Measurements from ENCODE around the gene RNASEH2C. TPM values are rescaled to one million over a fixed set of nuclear protein-coding genes. Genes with fewer than 3 reads are reported as not detected.

RNASEH2C gene
- total and polyA plus RNA-seq, 9 donors = 17.9 to 154 (median 49.7) TPM

DNA sequence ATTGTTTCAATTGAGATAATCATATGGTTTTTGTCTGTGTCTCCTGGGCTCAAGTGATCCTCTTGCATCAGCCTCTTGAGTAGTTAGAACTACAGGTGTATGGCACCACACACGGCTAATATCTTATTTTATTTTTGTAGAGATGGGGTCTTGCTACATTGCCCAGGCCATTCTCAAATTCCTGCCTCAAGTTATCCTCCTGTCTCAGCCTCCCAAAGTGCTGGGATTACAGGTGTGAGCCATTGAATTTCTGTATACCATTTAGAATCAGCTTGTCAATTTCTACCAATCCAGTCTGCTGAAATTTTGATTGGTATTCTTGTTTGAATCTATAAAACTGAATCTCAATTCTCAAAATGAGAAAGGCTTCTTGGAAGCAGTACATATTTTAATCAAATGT is 18.9 kb downstream of the RNASEH2C start:
- Histone ChIP-seq H3K4me1 (ENCODE audit: insufficient read depth) (no peaks in the 10 kb centered on the region), H3K9me3 (no peaks in the 10 kb centered on the region), H3K27me3 (no peaks in the 10 kb centered on the region), H3K36me3 (no peaks in the 10 kb centered on the region), H3K27ac (no peak overlapping the region), H3K4me3 (no peak overlapping the region)
- 71 to 87% (median 73%) methylated on average over 1 of the region's 1 CpG for WGBS, 3 donors
- TF ChIP-seq POLR2A (IDR thresholded peaks at IDR 0.05) (no peak), EP300 (IDR thresholded peaks at IDR 0.05) (no peak)
- TF ChIP-seq, protein P1, sequence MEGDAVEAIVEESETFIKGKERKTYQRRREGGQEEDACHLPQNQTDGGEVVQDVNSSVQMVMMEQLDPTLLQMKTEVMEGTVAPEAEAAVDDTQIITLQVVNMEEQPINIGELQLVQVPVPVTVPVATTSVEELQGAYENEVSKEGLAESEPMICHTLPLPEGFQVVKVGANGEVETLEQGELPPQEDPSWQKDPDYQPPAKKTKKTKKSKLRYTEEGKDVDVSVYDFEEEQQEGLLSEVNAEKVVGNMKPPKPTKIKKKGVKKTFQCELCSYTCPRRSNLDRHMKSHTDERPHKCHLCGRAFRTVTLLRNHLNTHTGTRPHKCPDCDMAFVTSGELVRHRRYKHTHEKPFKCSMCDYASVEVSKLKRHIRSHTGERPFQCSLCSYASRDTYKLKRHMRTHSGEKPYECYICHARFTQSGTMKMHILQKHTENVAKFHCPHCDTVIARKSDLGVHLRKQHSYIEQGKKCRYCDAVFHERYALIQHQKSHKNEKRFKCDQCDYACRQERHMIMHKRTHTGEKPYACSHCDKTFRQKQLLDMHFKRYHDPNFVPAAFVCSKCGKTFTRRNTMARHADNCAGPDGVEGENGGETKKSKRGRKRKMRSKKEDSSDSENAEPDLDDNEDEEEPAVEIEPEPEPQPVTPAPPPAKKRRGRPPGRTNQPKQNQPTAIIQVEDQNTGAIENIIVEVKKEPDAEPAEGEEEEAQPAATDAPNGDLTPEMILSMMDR (IDR thresholded peaks at IDR 0.05) = no peak
- intact Hi-C loops (cut with DNase I) = loop anchor here in 1 of 4 donors (10.0 kb wide), 1 partner anchor 67 kb away; the partner anchor contains the start of gene SIPA1
- no peak for DNase-seq

DNA sequence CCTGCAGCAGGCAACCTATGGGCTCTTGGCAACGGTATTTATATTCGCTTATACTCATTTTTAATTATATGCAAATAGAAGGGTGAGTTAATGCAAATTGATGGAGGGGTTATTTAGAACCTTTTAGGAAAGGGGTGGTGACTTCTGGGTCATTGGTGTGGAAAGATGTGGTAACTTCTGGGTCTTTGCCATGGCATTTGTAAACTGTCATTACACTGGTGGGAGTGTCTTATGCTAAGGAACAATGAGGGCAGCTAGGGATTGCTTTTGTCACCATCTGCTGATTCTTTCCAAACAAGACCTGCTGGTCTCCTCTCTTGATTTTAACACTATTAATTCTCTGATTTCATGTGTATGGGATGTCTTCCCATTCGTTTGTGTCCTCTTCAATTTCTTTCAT is 20.2 kb downstream of the RNASEH2C start:
- Histone ChIP-seq H3K9me3 (no peaks in the 10 kb centered on the region), H3K36me3 (no peaks in the 10 kb centered on the region), H3K27ac (no peak overlapping the region), H3K4me3 (no peak overlapping the region), H3K27me3 (no peaks in the 10 kb centered on the region), H3K4me1 (ENCODE audit: insufficient read depth) (no peaks in the 10 kb centered on the region)
- WGBS, 3 donors = 73 to 79% (median 78%) methylated on average over 3 of the region's 3 CpGs
- TF ChIP-seq EP300 (IDR thresholded peaks at IDR 0.05) = no peak
- TF ChIP-seq, protein P1 (IDR thresholded peaks at IDR 0.05) = no peak
- no peak for TF ChIP-seq POLR2A (IDR thresholded peaks at IDR 0.05)
- DNase-seq = no peak
- intact Hi-C loops (cut with DNase I) = loop anchor here in 1 of 4 donors (10.0 kb wide), 1 partner anchor 66 kb away; the partner anchor contains the start of gene SIPA1

DNA sequence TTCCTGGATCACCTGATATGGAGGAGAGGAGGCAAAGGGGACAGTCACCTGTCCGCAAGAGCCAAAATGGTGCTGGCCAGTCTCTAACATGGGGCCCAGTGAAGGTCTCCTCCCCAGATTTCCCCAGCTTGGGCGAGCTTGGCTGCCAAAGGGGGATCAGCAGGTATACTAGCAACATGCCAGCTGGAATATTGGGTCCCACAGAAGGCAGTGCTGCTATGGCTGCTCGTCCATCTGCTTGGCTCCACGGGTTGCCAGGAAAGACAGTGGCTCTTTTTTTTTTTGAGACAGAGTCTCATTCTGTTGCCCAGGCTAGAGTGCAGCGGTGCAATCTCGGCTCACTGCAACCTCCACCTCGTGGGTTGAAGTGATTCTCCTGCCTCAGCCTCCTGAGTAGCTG is 21.3 kb downstream of the RNASEH2C start:
- Histone ChIP-seq H3K4me3 (no peak overlapping the region), H3K27me3 (no peaks in the 10 kb centered on the region), H3K36me3 (no peaks in the 10 kb centered on the region), H3K27ac (no peak overlapping the region), H3K4me1 (ENCODE audit: insufficient read depth) (no peaks in the 10 kb centered on the region), H3K9me3 (no peaks in the 10 kb centered on the region)
- 68 to 76% (median 75%) methylated on average over 7 of the region's 7 CpGs for WGBS, 3 donors
- TF ChIP-seq POLR2A (IDR thresholded peaks at IDR 0.05) (no peak), EP300 (IDR thresholded peaks at IDR 0.05) (no peak)
- TF ChIP-seq, protein P1 (IDR thresholded peaks at IDR 0.05) = no peak
- no peak for DNase-seq
- intact Hi-C loops (cut with DNase I) = no loop called here

DNA sequence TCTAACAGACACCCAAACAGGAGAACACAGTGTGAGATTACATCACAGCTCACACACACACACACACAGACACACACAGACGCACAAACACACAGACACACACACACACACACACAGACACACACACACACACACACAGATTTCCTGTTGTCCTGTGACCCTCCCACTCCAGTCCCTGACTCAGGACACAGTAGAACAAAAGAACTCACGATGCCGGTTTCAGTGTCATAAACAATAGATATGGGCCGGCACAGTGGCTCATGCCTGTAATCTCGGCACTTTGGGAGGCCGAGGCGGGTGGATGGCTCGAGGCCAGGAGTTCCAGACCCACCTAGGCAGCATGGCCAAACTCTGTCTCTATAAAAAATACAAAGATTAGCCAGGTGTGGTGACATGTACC is 22.4 kb downstream of the RNASEH2C start:
- Histone ChIP-seq H3K27me3 (no peaks in the 10 kb centered on the region), H3K27ac (no peak overlapping the region), H3K9me3 (no peaks in the 10 kb centered on the region), H3K36me3 (no peaks in the 10 kb centered on the region), H3K4me1 (ENCODE audit: insufficient read depth) (no peaks in the 10 kb centered on the region), H3K4me3 (no peak overlapping the region)
- intact Hi-C loops (cut with DNase I) = no loop called here
- WGBS, 3 donors = 45 to 53% (median 45%) methylated on average over 8 of the region's 8 CpGs
- TF ChIP-seq, protein P1 (IDR thresholded peaks at IDR 0.05) = no peak
- no peak for TF ChIP-seq POLR2A (IDR thresholded peaks at IDR 0.05)
- TF ChIP-seq EP300 (IDR thresholded peaks at IDR 0.05) = no peak
- no peak for DNase-seq

All from ovary (tissue), 9 donors.